RWPE1 (cell line): ENCODE measurements around the gene KRT74.

Experiments
- CTCF ChIA-PET: fragments of 350-600 bp; sonication (Branson Sonifier 250); formaldehyde crosslinking; extraction: SDS; loops from one replicate; lab custom pipeline; 2021; lab: Yijun Ruan, JAX
- POLR2A ChIA-PET: fragments of 400-600 bp; formaldehyde crosslinking; extraction: SDS; loops from one replicate; lab custom pipeline; 2020; ENCODE audit warnings: antibody characterized with exemption; ENCODE audit not compliant: low non-redundant PET; lab: Yijun Ruan, JAX
- DNase-seq: peaks from one replicate; pipeline ENCODE4 v3.0.0; 2012; ENCODE audit warnings: low spot score
- H3K27ac ChIP-seq: fragments of 450-650 bp; 2 replicates; pipeline ENCODE4 v1.5.1; 2017
- TF ChIP-seq, protein P1 (sequence below): fragments of 450-650 bp; conservative IDR thresholded peaks from 2 replicates; pipeline ENCODE4 v1.5.1; 2017; ENCODE audit warnings: low read depth, mild to moderate bottlenecking

KRT74 gene

DNA sequence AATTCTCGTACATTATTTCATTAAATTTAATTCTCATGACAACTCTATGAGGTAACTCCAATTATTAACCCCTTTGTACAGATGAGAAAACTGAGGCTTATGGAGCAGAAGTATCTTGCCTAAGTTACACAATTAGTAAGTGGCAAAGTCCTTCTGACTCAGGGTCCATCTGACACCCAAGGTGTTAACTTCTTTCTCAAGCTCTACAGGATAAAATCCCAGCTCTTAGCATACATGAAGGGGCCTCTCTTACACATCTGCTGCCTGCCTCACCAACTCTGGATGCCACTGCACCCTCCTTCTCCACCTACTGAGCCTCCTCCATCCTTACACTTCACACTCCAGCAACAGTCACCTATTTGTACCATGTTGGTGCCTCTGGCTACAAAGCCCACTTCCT is 31.9 kb upstream of the KRT74 start:
- POLR2A ChIA-PET = no interaction called here
- no peak overlapping the region for H3K27ac ChIP-seq
- TF ChIP-seq, protein P1, sequence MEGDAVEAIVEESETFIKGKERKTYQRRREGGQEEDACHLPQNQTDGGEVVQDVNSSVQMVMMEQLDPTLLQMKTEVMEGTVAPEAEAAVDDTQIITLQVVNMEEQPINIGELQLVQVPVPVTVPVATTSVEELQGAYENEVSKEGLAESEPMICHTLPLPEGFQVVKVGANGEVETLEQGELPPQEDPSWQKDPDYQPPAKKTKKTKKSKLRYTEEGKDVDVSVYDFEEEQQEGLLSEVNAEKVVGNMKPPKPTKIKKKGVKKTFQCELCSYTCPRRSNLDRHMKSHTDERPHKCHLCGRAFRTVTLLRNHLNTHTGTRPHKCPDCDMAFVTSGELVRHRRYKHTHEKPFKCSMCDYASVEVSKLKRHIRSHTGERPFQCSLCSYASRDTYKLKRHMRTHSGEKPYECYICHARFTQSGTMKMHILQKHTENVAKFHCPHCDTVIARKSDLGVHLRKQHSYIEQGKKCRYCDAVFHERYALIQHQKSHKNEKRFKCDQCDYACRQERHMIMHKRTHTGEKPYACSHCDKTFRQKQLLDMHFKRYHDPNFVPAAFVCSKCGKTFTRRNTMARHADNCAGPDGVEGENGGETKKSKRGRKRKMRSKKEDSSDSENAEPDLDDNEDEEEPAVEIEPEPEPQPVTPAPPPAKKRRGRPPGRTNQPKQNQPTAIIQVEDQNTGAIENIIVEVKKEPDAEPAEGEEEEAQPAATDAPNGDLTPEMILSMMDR = no peak
- no peak for DNase-seq
- CTCF ChIA-PET = no interaction called here

DNA sequence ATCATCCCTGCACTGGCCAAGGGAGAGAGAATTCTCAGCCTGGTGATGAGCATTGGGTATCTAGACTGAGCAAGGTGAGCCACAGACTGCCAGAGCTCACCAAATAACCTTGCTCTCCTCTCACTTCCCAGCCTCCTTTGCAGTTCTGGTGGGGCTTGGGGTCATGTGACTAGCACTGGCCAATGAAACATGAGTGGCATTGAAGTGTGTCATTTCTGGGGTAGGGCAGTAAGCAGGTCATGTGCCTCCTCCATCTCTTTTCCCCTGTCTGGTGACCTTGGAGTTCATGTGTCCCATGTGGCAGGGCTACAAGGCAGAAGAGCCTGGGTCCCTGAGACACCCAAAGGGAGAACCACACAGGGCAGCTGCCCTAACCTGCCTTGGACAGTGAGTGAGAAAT is 31.2 kb upstream of the KRT74 start:
- POLR2A ChIA-PET = no interaction called here

DNA sequence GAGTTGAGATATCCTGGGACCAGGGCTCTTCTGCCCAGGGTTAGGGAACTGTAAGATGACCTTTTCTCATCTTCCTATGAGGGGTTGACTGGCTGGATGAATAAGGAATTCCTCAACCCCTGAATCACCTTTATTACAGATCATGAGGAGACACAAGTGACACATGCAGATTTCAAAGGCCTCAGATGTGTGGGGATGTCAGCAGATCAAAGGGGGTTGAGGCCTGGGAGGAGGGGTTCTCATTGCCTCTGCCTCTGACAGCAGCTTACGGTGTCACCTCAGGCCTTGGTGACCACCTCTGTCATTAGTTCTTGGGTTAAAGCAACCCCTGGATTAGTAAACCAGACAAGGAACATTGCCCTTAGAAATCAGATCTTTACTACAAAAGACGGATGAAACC is 29.7 kb upstream of the KRT74 start:
- DNase-seq = no peak
- ChIA-PET CTCF (no interaction called here), POLR2A (no interaction called here)
- TF ChIP-seq, protein P1 = no peak
- no peak overlapping the region for H3K27ac ChIP-seq

More for the DNA sequence above, 31.2 kb upstream of the KRT74 start:
- DNase-seq = no peak
- TF ChIP-seq, protein P1 = no peak
- CTCF ChIA-PET = no interaction called here
- no peak overlapping the region for H3K27ac ChIP-seq

DNA sequence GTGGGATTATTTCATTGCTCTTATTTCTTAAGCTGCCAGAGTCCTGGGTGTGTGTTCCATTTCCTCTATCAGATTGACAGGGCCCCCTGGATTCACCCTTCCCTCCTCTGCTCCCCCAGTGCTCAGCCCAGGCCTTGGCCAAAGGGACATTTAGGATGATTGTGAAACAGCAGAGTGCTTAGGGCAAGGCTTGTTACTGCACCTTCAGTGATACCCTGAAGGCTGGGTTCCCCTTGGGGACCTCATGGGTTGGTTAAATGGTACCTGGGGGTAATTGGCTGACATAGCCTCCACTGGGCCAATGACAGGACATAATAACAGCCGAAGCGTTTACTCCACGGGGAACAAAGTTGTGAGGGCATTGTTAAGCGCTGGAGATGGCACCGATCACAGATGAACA is 28.9 kb upstream of the KRT74 start:
- no peak for DNase-seq
- CTCF ChIA-PET = no interaction called here

DNA sequence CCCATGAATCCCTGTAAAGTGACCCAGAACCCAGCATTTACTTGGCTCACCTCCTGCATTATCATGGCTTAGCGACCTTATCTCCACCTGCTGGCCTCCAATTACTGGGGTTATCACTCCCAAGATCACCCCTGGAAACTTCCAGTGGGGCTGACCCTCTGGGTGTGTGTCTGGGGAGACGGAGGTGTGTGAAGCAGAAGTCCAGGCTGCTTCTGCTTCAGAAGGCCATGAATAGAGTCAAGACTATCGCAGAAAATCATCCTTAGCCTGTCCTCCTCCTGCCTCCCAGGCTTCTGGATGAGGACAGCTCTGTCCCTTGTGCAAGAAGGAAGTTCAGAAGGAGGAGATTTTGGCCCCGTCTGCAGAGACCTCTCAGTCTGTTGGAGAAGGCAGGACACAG is 28.0 kb upstream of the KRT74 start:
- ChIA-PET CTCF (interaction anchor here (0.7 kb wide), 1 partner anchor 68 kb away, joined by 4 read pairs; no protein-coding TSS in a partner anchor), POLR2A (no interaction called here)
- TF ChIP-seq, protein P1 = no peak
- H3K27ac ChIP-seq = no peak overlapping the region
- DNase-seq = no peak

More for the DNA sequence above, 28.9 kb upstream of the KRT74 start:
- H3K27ac ChIP-seq = no peak overlapping the region
- TF ChIP-seq, protein P1 = no peak
- POLR2A ChIA-PET = no interaction called here

DNA sequence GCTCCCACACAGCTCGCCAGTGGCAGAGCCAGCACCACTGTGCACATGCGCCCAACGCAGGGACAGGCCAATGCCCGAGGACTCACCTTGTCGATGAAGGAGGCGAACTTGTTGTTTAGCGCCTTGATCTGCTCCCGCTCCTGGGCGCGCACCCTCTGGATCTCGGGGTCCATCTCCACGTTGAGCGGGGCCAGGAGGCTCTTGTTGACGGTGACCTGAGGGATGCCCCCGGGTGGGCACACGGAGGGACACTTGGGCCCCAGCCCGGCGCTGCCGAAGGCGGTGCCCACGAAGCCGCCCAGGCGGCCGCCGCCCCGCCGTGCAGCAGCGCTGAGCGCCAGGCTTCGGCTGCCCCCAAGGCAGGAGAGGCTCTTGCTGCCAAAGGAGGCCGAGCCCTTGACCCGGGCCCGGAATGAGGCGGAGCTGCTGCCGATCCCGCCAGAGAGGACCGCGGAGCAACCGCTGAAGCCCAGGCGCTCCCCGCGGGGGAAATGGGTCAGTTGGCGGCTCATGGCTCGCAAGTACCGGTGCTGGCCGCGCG is 27.4 kb upstream of the KRT74 start, which contains the start of gene KRT72:
Gene KRT72 (minus strand): TSS at position 523 of the 541 bp plus-strand sequence. CDS start 11 bp downstream, at position 512.
- H3K27ac ChIP-seq = no peak within 1 kb of the TSS
- CTCF ChIA-PET = no interaction called here
- no peak for DNase-seq
- TF ChIP-seq, protein P1 = no peak
- POLR2A ChIA-PET = interaction anchor here (0.6 kb wide), 1 partner anchor 262 kb away, joined by 3 read pairs; no protein-coding TSS in a partner anchor
